Loucy (cell line): ENCODE measurements around the gene FGF3.

Experiments used
- EZH2phosphoT487 ChIP-seq: fragments of 200-600 bp; IDR thresholded peaks from 2 replicates; pipeline ENCODE4 v1.6.1; 2018; ENCODE audit warnings: antibody characterized with exemption, mild to moderate bottlenecking, moderate library complexity, borderline replicate concordance
- TF ChIP-seq, protein P1 (sequence below): fragments of 200-600 bp; sonication (generic); conservative IDR thresholded peaks from 2 replicates; pipeline ENCODE4 v1.5.1; 2014; ENCODE audit warnings: mild to moderate bottlenecking, antibody characterized with exemption, low read length

DNA sequence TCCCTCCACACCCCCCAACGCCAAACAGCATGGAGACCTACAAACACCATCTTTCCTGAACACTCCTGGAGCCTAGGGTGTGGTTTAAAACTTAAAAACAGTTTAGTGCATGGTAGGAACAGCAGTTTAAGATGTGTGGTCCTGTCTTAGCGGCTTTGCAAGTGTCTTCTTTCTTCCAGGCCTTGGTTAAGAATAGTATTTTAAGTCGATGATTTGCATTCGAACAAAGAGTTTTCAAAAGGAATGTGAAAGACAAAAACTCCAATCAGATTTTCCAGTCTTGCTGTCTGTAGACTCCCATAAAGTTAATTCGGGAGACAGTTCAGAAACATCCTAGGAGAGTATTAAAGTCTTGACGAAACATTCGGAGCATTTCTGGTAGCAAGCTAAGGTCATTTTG, 47.8 kb downstream of the FGF3 start:
- TF ChIP-seq, protein P1, sequence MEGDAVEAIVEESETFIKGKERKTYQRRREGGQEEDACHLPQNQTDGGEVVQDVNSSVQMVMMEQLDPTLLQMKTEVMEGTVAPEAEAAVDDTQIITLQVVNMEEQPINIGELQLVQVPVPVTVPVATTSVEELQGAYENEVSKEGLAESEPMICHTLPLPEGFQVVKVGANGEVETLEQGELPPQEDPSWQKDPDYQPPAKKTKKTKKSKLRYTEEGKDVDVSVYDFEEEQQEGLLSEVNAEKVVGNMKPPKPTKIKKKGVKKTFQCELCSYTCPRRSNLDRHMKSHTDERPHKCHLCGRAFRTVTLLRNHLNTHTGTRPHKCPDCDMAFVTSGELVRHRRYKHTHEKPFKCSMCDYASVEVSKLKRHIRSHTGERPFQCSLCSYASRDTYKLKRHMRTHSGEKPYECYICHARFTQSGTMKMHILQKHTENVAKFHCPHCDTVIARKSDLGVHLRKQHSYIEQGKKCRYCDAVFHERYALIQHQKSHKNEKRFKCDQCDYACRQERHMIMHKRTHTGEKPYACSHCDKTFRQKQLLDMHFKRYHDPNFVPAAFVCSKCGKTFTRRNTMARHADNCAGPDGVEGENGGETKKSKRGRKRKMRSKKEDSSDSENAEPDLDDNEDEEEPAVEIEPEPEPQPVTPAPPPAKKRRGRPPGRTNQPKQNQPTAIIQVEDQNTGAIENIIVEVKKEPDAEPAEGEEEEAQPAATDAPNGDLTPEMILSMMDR, result no peak
- TF ChIP-seq EZH2phosphoT487, result no peak
